Activated effector memory CD4-positive, alpha-beta T cell treated with Interleukin-2 at 50 U/mL for 16 hours (primary cell): ENCODE data around the gene ANGPT4.

Experiments
- DNase-seq: peaks from one replicate; pipeline ENCODE4 v3.0.0-alpha.2; 2020

ANGPT4 gene

GRCh38 chr20:916125-916799 is at the start of gene ANGPT4:
Gene ANGPT4 (minus strand): TSS chr20:916334. CDS start chr20:916214, 120 bp downstream.
- DNase-seq = no peak

GRCh38 chr20:963795-964194 is 47.7 kb upstream of the ANGPT4 start:
- no peak for DNase-seq

GRCh38 chr20:962683-963082 is 46.5 kb upstream of the ANGPT4 start:
- no peak for DNase-seq

- DNase-seq = no peak
These were observed 46.1 kb upstream of the ANGPT4 start for GRCh38 chr20:962223-962622.

DNA sequence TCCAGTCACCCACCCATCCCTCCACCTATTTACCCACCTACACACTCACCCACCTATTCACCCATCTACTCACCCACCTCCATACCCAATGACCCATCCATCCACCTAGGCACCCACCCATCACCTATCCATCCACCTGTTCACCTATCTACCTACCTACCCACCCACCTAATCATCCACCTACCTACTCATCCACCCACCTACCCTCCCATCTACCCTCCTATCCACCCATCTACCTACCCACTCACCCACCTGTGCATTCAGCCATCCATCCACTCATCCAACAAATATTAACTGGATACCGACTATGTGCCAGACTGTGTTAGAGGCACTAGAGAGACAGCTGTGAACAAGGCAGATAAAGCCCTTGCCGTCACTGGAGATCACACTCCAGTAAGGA is 45.6 kb upstream of the ANGPT4 start:
- DNase-seq = no peak

- no peak for DNase-seq
These were observed 44.0 kb upstream of the ANGPT4 start for GRCh38 chr20:959996-960615.

- DNase-seq = no peak
These were observed 43.0 kb upstream of the ANGPT4 start for GRCh38 chr20:958936-959815.

DNA sequence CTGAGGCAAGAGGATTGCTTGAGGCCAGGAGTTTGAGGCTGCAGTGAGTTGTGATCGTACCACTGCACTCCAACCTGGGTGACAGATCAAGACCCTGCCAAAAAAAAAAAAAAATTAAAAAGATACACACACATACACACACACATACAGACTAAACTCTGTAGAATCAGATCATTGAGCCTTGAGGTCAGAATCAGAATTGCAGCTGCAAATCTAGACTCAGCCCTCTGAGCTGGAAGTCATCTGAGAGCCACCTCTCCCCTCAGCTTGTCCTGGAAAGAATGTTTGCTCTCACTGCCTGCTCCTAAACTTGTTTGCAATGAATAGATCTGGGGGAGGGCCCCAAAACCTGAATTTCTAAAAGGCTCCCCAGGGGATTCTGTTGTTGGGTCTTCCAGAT is 41.4 kb upstream of the ANGPT4 start:
- no peak for DNase-seq

GRCh38 chr20:956330-956951 is 40.3 kb upstream of the ANGPT4 start:
- DNase-seq = peak; percentile 50

DNA sequence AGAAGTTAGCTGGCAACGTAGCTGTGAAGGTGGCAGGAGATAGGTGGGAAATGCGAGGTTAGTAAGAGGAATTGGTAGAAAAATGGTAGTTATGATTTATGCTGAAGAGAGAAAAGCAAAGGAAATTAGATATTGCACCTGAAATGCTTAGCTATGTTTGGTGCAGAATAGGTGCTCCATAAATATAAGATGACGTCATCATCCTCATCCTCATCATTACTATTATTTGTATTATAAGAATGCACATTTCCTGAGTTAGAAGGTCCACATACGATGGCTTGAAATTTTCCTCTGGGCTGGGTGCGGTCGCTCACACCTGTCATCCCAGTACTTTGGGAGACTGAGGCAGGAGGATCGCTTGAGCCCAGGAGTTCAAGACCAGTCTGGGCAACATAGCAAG is 39.5 kb upstream of the ANGPT4 start:
- DNase-seq = no peak

- DNase-seq = no peak
These were observed 39.0 kb upstream of the ANGPT4 start for GRCh38 chr20:955111-955510.

DNA sequence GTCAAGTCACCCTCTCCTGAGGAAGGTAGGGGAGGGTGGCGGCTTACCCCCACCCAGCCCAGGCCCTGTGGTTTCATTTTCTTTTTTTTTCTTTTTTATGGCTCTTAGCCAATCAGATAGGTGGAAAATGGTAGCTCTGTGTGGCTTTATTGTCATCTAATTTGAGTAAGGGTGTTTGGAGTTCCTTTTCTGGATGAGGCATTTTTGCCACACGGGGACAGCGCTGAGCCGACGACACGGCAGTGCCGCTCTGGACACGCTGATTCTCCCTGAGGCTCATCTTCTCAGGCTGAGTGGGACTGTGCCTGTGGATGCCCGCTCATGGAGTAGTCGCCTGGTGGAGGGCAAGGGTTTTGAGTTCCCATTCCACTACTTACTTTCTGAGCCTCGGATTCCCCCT is 37.6 kb upstream of the ANGPT4 start:
- DNase-seq = no peak

GRCh38 chr20:952196-952795 is 36.2 kb upstream of the ANGPT4 start:
- no peak for DNase-seq

DNA sequence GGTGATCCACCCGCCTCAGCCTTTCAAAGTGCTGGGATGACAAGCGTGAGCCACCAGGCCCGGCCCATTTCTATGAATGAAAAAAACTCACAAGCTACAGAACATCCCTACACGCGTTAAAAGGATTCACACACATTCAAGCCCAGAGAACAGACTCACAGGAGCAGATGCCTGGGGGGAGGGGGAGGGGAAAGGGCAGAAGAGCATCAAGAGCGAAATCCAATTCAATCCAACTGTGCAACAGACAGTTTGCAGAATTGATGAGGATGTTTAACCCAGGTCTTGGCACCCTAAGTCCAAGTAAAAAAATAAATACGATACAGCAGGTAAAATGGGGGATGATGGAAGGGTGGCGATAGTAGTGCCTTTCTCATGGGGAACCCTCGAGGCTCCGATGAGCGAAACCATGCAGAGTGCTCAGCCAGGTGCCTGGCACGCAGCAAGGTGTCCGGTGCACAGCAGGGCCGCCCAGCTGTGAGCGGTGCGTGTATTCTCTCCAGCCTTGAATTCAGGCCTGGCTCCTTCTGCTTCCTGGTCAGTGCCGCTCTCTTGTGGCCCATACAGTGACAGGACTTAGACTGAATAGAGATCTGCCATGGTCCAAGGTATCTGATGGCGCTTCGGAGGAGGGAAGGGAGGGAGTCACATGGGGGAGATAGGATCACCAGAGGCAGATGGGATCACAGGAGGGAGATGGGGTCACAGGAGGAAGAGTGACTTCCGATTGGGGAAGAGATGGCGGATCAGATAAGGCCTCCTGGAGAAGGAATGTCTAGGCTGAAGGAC is 35.4 kb upstream of the ANGPT4 start:
- no peak for DNase-seq

GRCh38 chr20:949717-950116 is 33.6 kb upstream of the ANGPT4 start:
- no peak for DNase-seq

DNA sequence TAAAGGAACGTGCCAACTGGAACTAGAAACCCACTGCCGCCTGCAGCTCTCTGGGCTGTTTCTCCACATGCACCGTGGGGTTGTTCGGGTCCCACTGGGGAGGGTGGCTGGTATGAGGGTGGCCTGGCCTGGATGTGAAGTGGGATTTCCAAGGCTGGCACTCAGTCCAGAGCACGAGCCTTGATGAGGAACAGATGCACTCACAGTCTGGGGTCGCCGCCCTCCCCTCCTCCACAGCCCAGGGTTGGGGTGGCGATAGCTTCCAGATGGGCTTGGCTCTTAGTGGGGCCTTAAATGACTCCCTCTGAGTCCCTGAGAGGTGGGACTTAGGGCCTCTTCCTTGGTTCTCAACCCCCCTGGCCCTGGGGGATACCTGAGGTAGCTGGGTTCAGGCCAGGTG is 30.7 kb upstream of the ANGPT4 start:
- no peak for DNase-seq

GRCh38 chr20:945841-946240 is 29.7 kb upstream of the ANGPT4 start:
- DNase-seq = no peak

DNA sequence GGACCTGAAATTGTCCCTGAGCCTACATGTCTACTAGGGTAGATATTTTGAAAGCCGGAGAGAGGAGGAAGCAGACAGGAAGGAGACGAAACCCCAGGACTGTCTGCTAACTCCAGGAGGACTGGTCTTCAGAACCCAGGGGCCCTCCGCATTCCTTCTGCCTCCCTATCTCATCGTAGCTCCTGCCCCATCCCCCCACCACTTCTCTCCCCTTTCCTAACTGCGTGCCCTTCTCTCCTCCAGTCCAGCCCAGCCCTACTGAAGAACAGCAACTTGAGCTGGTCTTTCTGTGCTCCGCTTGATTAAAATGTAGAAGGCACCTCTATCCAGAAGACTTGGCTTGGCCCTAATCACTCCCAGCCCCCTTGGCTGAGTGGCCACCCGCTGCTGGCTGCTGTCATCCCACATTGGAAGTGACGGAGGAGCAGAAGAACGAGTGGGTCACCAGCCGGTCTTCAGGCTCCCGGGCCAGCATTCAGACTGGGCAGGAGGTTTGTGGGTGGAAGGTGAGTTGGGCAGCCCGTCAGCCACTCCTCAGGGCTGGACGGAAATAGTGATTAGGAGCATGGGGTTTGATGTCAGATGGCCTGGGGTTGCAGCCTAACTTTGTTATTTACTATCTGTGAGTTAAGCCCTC is 28.8 kb upstream of the ANGPT4 start:
- no peak for DNase-seq

GRCh38 chr20:944148-944547 is 28.0 kb upstream of the ANGPT4 start:
- no peak for DNase-seq

DNA sequence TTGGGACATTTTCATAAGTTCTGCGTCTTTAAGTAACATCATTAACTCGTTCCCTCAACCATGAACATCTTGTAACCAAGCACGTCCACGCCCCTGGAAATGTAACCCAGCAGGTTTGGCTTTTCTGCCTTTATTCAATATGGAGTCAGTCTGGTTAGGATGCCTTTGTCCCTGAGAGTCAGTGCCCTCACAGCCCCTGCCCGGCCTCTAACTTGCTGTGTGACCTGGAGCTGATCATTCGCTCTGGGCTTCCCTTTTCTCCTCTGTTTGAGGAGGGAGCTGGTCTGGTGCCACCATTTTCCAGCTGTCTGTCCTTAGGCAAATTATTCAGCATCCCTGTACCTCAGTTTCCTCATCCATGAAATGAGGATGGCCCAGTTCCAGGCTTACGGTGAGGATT is 26.5 kb upstream of the ANGPT4 start:
- no peak for DNase-seq

- no peak for DNase-seq
These were observed 24.8 kb upstream of the ANGPT4 start for GRCh38 chr20:940926-941325.

GRCh38 chr20:939606-940005 is 23.5 kb upstream of the ANGPT4 start:
- DNase-seq = no peak
